Measurements from ENCODE around the gene DRP2.
"Not testable (repeated sequence)": the region's sequence is repeated elsewhere in the genome, so short reads cannot be mapped to it uniquely, and the experiment has no call there.

DRP2 gene

GRCh38 chrX:101219116-101219863, at the start of gene DRP2:
TSS of gene DRP2 (plus strand) at chrX:101219786. CDS start at chrX:101231648, 11,862 bp downstream.
- no peak for DNase-seq (ENCODE audit: low spot score)

GRCh38 chrX:101171883-101172400, 47.6 kb upstream of the DRP2 start:
- DNase-seq (ENCODE audit: low spot score), result no peak

GRCh38 chrX:101176439-101176838, 43.1 kb upstream of the DRP2 start:
- DNase-seq (ENCODE audit: low spot score), result no peak

- DNase-seq (ENCODE audit: low spot score), result not testable (repeated sequence)
Measured at GRCh38 chrX:101184876-101185275, 34.7 kb upstream of the DRP2 start.

- DNase-seq (ENCODE audit: low spot score), result not testable (repeated sequence)
Measured at GRCh38 chrX:101187961-101188360, 31.6 kb upstream of the DRP2 start.

GRCh38 chrX:101190736-101191135, 28.9 kb upstream of the DRP2 start:
- DNase-seq (ENCODE audit: low spot score), result no peak

- DNase-seq (ENCODE audit: low spot score), result no peak
Measured at GRCh38 chrX:101191217-101191750, 28.3 kb upstream of the DRP2 start.

- DNase-seq (ENCODE audit: low spot score), result no peak
Measured at GRCh38 chrX:101195442-101196173, 24.0 kb upstream of the DRP2 start.

GRCh38 chrX:101203761-101204351, 15.7 kb upstream of the DRP2 start:
- DNase-seq (ENCODE audit: low spot score), result no peak

- DNase-seq (ENCODE audit: low spot score), result no peak
Measured at GRCh38 chrX:101206471-101206870, 13.1 kb upstream of the DRP2 start.

GRCh38 chrX:101208152-101208905, 11.3 kb upstream of the DRP2 start:
- no peak for DNase-seq (ENCODE audit: low spot score)

- no peak for DNase-seq (ENCODE audit: low spot score)
Measured at GRCh38 chrX:101210630-101211029, 9.0 kb upstream of the DRP2 start.

- no peak for DNase-seq (ENCODE audit: low spot score)
Measured at GRCh38 chrX:101217689-101218088, 1.9 kb upstream of the DRP2 start.

- no peak for DNase-seq (ENCODE audit: low spot score)
Measured at GRCh38 chrX:101219864-101220346, 319 bp downstream of the DRP2 start.

- DNase-seq (ENCODE audit: low spot score), result no peak
Measured at GRCh38 chrX:101220662-101221260, 1.2 kb downstream of the DRP2 start.

GRCh38 chrX:101223226-101223625, 3.6 kb downstream of the DRP2 start:
- no peak for DNase-seq (ENCODE audit: low spot score)

GRCh38 chrX:101229170-101229569, 9.6 kb downstream of the DRP2 start:
- DNase-seq (ENCODE audit: low spot score), result no peak

GRCh38 chrX:101230636-101231035, 11.1 kb downstream of the DRP2 start:
- no peak for DNase-seq (ENCODE audit: low spot score)

- DNase-seq (ENCODE audit: low spot score), result no peak
Measured at GRCh38 chrX:101231080-101231479, 11.5 kb downstream of the DRP2 start.

GRCh38 chrX:101232316-101232715, 12.7 kb downstream of the DRP2 start:
- no peak for DNase-seq (ENCODE audit: low spot score)

GRCh38 chrX:101237041-101237440, 17.5 kb downstream of the DRP2 start:
- DNase-seq (ENCODE audit: low spot score), result no peak

Measured in putamen (tissue), 1 donor.